K562 (cell line): ENCODE measurements around the gene RNLS.

ENCODE experiments used
- CTCF ChIP-seq, 3 experiments: IDR thresholded peaks in 2 of 3; conservative IDR thresholded peaks in 1 of 3; 2 replicates each; pipeline ENCODE4 v1.5.1; 2011 to 2012; ENCODE audit warnings: low read length in 3 of 3, mild to moderate bottlenecking in 3 of 3, control low read depth in 2 of 3, improper control_type of control experiment in 1 of 3, inconsistent platforms in 1 of 3, low read depth in 1 of 3, mixed read lengths in 1 of 3, moderate library complexity in 1 of 3; ENCODE audit not compliant: insufficient read depth in 2 of 3
- E2F4 ChIP-seq: sonication (generic); formaldehyde crosslinking; IDR thresholded peaks from 2 replicates; pipeline ENCODE4 v1.8.0; 2022; ENCODE audit warnings: mild to moderate bottlenecking, low read depth, missing genetic modification reagents
- ETV5 ChIP-seq: sonication (generic); formaldehyde crosslinking; IDR thresholded peaks from 2 replicates; pipeline ENCODE4 v1.4.0; 2020; ENCODE audit warnings: low read depth, mild to moderate bottlenecking, missing genetic modification reagents

DNA sequence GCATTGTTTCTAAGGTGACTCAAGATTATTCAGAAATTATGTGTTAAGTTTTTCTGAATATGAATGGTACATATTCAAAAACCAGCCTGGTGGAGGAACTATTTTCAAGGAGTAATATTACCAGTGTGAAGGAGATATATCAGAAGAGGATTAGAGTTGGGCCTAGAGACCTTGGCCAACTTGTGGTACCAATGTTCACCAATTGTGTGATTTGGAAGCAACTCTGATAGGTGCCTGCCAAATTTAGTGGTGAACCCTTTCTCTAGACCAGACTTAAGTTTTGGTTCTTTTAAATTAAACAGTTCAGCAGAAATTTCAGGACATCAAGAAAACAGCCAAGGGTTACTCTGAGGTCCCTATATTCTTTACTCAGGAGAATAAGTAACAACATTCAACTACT, 88.6 kb downstream of the RNLS start:
- TF ChIP-seq ETV5 (CRISPR knock-in tag) (no peak), E2F4 (CRISPR knock-in tag) (no peak), CTCF (IDR thresholded peaks at IDR 0.05 in 2 of 3, conservative IDR thresholded peaks at IDR 0.05 in 1 of 3; ENCODE audit: insufficient read depth in 2 of 3, low read depth in 1 of 3, low read length in 3 of 3) (no peak)
